HG03378 (cell line): Measurements from ENCODE around the gene ACSL6.

ENCODE experiments used
- ATAC-seq: cut with Tn5 transposase; IDR thresholded peaks from one replicate; pipeline ENCODE4 v1.9.1; 2021; ENCODE audit warnings: mild to moderate bottlenecking, moderate library complexity; ENCODE audit not compliant: unreplicated experiment

ACSL6 gene

DNA sequence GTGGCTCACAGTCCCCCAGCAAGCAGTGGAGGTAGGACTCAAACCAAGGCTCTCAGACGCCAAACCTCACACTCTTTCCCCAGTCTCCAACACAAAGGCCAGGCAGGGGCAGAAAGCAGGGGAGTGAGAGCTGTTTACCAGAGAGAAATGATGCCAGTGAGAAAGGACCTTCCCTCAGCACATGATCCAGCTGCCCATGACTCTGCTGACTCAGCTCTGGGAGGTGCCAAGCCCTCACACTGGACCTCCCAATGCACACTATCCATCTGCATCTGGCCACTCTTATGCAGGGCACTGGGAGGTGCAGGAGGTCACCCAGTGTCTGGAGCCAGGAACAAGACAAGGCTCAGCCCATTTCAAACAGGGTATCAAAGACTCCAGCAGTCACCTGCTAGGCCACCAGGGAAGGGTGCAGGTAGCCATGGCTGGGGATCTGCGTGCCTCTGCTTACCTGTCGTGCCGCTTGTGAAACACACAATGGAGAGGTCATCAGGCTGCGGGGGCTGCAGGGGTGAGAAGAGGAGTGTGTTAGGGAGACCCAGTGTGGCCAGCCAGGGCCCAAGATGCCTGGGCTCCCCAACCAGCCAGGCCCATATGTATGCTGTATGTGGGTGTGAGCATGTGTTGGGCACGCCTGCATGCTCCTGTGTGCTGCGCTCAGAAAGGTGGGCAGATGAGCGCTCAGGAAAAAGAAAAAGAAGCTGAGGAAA lies 26.3 kb downstream of the ACSL6 start:
- no peak for ATAC-seq

- no peak for ATAC-seq
These were observed 28.1 kb downstream of the ACSL6 start for GRCh38 chr5:131983244-131983771.

GRCh38 chr5:131981516-131981915 lies 29.9 kb downstream of the ACSL6 start:
- no peak for ATAC-seq

DNA sequence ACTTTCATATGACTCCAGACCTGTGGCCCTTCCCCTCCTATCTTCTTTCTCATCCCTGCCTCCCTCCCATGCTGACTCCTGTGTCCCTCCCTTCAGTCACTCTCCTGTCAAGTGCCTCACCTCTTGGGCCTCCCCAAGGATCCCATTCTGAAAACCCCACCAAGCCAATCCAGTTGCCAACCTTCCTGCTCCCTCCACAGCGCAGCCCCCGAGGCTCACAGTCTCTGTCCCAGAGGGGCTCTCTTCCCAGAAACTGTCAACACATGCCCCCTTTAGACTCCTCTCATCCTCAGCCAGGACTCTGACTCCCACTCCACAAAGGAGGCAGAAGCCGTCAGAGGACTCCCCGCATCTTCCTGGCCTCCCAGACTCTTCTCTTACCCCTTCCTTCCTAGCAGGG lies 30.8 kb downstream of the ACSL6 start:
- no peak for ATAC-seq

DNA sequence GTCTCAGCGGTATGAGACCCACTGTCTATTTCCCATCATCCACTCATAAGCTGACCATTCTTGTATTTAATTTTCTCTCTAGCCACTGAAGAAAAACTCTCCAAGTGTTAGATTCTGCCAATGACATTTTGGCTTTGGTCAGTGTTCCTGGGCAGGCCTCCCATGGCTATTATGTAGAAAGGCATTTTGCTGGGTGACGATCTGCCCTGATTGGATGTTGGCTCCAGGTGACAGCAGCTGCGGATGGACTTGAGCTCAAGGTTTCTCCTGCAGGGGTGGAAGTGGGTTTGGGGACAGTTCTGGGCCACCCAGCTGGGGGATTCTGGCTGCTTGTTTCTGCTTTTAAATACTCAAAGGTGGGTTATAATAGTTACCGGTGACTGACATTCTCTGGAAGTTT lies 31.6 kb downstream of the ACSL6 start:
- no peak for ATAC-seq

DNA sequence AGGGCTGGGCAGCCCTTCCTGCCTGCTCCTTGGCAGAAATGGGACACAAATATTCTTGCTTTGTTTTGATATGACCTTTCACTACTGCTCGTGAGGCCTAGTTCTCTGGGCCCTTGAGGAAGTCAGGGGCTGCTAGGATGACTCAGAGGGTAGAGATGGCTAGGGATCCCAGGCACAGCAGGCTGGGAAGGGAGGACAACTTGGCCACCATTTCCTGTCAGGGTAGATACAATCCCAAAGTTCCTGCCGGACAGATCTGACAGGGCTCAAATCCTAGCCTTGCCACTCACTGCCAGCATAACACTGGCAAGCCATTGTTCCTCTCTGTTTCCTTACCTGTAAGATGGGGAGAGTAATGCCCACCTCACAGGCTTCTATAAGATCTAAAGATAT lies 34.2 kb downstream of the ACSL6 start:
- ATAC-seq = no peak

DNA sequence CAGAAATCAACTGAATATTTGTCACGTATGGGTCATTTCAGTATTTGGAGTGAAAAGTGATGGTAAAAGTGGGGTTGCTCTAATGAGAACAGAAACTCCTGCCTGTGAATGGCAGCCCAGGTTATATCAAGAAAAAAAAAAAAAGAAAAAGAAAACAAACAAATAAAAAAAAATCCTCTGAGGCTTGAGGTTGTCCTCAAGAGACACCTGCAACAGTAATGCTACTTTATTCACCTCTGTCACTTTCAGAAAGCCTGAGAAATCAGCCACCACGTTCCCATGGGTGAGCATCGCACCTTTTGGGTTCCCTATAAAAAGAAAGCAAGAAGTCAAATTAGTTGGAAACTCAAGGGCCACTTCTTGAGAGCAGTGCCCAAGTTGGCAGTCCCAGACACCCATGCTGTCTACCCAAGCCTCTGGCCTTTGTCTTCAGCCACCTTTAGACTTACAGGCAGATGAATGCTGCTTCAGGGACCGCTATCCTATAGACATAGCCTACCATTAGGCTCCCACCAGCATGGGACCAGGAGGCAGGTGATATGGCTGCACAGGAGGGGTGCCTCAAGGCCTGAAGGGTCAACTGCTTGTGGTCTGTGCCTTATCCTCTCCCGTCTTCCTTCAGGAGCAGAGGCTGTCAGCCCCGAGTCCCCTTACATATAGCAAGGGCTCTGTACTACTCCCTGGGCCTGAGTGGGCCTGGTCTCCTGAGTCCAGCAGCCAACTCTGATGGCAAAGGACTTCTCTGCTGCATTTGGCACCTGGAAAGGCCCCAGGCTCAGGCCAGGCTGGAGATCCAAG lies 34.8 kb downstream of the ACSL6 start:
- no peak for ATAC-seq

GRCh38 chr5:131974956-131975726 lies 36.3 kb downstream of the ACSL6 start:
- no peak for ATAC-seq

- ATAC-seq = no peak
These were observed 36.9 kb downstream of the ACSL6 start for GRCh38 chr5:131974622-131974955.

DNA sequence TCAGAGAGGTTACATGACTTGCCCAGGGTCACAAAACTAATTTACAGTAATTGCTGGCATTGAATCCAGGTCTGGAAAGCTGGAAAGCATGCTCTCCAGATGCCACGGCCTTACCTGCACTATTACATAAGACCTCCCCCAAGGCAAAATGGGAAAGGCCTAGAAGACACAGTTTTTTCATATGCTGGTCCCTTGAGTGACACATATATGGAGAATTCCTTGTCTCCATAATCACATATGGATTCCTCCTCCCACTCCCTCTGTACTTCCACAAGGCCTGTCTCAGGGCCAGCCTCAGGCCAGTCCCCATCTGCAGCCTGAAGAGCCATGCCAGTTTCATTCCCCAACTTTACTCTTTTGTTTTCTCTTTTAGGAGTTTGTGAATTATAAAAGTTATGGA lies 37.4 kb downstream of the ACSL6 start:
- no peak for ATAC-seq

- ATAC-seq = no peak
These were observed 38.3 kb downstream of the ACSL6 start for GRCh38 chr5:131973089-131973712.

DNA sequence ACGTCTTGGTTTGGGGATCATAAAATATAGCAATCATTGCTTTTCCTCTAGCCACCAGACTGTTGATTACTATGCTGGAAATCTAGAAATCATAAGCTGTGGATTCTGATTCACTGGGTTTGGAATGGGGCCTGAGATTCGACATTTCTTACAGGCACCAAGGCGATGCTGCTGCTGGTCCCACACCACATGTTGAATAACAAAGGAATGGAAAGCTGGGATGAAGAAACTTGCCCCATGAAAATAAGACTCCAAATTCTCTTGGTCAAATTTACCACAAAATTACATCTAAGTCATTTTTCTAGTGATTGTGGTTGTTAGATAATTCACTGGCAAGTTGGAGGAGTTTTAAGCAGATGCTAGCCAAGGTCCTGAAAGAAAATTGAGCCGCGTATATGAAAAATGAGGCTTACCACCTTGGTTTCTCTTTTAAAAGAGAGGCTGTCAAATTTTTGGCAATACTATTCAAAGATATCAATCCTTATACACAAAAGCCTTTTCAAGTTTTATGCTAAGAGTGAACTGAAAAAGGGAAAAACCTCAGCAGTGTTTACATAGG lies 43.0 kb downstream of the ACSL6 start:
- no peak for ATAC-seq

DNA sequence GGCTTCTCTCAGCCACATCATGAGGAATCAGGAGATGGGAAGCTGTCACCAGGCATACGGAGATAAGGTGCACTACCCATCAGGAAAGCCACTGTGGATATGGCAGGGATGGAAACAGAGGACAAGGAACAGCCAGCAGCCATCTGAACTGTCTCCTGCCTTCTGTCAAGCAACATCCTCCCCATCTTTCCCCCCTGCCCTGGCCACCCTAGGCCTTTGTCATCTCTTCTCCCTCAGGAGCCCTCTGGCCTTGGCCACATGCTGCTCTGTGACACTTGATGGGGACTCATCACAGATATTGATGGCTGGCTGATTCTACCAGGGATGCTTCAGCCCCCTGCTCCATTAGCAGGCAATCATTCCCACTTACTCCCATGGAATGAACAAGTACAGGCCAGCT lies 44.9 kb downstream of the ACSL6 start:
- ATAC-seq = no peak

DNA sequence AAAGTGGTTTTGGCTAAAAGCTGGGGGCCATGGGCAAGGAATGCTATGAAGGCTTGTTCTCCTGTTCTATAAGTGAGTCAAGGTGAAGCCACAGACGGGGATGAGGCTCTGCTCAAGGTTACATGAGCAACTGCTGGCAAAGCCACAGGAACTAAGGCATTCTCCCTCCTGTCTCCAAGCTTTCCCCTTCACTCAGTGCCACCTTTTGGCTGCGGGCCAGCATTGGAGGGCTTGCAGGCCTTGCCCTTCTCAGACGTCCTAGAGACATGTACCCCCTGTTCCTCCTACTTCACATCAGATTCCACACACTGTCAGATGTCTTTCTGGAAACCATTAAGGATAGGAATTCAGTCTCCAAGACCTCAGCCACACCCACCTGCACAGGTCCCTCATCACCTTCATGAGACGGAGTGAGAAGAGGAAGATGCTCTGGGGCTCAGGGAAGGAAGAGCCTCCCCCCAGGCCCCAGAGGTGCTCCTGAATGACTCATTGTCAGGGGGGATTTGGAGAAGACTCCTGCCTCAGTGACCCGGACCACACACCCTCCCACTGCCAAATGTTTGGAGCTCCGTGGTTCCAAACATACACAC lies 45.5 kb downstream of the ACSL6 start:
- ATAC-seq = no peak

DNA sequence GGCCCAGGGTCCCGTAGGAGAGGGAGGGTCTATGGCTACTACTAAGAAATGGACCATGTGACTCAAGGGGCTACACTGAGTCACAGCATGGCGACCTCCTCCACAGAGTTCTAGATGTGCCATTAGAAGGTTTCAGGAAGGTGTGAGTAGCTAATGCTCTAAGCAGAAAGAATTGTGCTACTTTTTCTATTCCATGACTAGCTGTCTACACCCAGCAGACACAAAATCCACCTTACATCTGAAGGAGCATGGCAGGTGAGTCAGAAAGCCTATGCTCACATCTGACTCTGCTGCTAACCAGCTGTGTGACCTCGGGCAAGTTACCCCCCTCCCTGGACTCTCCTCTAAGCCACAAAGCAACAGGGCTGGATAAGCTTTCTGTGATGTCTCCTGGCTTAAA lies 51.6 kb downstream of the ACSL6 start:
- no peak for ATAC-seq

- ATAC-seq = no peak
These were observed 52.3 kb downstream of the ACSL6 start for GRCh38 chr5:131959136-131959535.

- no peak for ATAC-seq
These were observed 53.6 kb downstream of the ACSL6 start for GRCh38 chr5:131957721-131958441.

- ATAC-seq = peak; percentile 53
These were observed 57.5 kb downstream of the ACSL6 start for GRCh38 chr5:131953969-131954368.

DNA sequence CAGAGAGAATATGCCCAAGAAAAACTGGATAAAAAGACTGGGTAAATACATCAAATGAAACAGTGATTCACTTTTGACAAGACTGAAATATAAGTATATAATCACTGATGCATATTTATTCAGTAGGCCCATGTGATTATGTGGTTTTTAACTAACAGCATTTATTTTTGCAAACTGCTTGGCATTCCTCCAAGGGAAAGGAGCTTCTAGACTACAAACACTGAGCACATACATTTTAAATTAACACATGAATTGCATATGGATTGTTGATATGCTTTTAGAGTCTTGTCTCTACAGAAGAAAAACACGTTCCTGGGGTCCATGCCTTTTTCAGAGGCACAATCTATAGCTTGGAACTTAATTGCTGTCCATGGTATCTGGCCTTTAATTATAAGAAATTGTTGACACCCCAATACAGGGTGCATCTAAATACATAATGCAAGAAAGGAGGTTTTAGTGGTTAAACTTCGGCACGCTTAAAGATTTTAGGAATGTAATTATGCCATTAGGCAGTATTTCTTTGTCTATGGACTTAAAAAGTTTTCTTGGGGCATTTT lies 59.1 kb downstream of the ACSL6 start:
- no peak for ATAC-seq

GRCh38 chr5:131950706-131951105 lies 60.8 kb downstream of the ACSL6 start:
- ATAC-seq = no peak
